OCI-LY3 (cell line): ENCODE measurements around the gene RAD23A.

ENCODE experiments used
- EZH2phosphoT487 ChIP-seq: fragments of 200-600 bp; shearing (Covaris generic); IDR thresholded peaks from 2 replicates; pipeline ENCODE4 v1.6.1; 2018; ENCODE audit warnings: antibody characterized with exemption, mixed run types, low read depth
- TF ChIP-seq, protein P1 (sequence below): fragments of 200-600, 300-600 bp; sonication (generic); IDR thresholded peaks from 2 replicates; pipeline ENCODE4 v1.5.1; 2014; ENCODE audit warnings: antibody characterized with exemption, low read length, low read depth

- TF ChIP-seq, protein P1, sequence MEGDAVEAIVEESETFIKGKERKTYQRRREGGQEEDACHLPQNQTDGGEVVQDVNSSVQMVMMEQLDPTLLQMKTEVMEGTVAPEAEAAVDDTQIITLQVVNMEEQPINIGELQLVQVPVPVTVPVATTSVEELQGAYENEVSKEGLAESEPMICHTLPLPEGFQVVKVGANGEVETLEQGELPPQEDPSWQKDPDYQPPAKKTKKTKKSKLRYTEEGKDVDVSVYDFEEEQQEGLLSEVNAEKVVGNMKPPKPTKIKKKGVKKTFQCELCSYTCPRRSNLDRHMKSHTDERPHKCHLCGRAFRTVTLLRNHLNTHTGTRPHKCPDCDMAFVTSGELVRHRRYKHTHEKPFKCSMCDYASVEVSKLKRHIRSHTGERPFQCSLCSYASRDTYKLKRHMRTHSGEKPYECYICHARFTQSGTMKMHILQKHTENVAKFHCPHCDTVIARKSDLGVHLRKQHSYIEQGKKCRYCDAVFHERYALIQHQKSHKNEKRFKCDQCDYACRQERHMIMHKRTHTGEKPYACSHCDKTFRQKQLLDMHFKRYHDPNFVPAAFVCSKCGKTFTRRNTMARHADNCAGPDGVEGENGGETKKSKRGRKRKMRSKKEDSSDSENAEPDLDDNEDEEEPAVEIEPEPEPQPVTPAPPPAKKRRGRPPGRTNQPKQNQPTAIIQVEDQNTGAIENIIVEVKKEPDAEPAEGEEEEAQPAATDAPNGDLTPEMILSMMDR: no peak
- no peak for TF ChIP-seq EZH2phosphoT487
These were observed 39.6 kb downstream of the RAD23A start for GRCh38 chr19:12985049-12985776.
